ENCODE measurements around the gene LIMK1. TPM values are rescaled to one million over a fixed set of nuclear protein-coding genes. Genes with fewer than 3 reads are reported as not detected.

The LIMK1 gene
- total RNA-seq, 1 donor from 2014 or later: 3.7 TPM

- ATAC-seq: no peak
Measured at GRCh38 chr7:74082770-74083116, 861 bp upstream of the LIMK1 start.

GRCh38 chr7:74083928-74084721 is 521 bp downstream of the LIMK1 start:
- no peak for DNase-seq (ENCODE audit: low spot score)
- ATAC-seq: peak; percentile 39

More at GRCh38 chr7:74082770-74083116, 861 bp upstream of the LIMK1 start:
- DNase-seq (ENCODE audit: low spot score): no peak

- DNase-seq (ENCODE audit: low spot score): no peak
- no peak for ATAC-seq
Measured at GRCh38 chr7:74084722-74085578, 1.3 kb downstream of the LIMK1 start.

GRCh38 chr7:74087791-74088453 is 4.3 kb downstream of the LIMK1 start:
- ATAC-seq (no peak), DNase-seq (ENCODE audit: low spot score) (no peak)

GRCh38 chr7:74092321-74092963 is 8.8 kb downstream of the LIMK1 start:
- ATAC-seq (peak; percentile 56), DNase-seq (ENCODE audit: low spot score) (no peak)

- ATAC-seq (peak; percentile 52), DNase-seq (ENCODE audit: low spot score) (no peak)
Measured at GRCh38 chr7:74092964-74093471, 9.4 kb downstream of the LIMK1 start.

GRCh38 chr7:74093671-74094223 is 10.1 kb downstream of the LIMK1 start:
- no peak for DNase-seq (ENCODE audit: low spot score)
- ATAC-seq: no peak

- DNase-seq (ENCODE audit: low spot score) (no peak), ATAC-seq (peak; percentile 52)
Measured at GRCh38 chr7:74094224-74095101, 10.9 kb downstream of the LIMK1 start.

GRCh38 chr7:74095135-74095534 is 11.5 kb downstream of the LIMK1 start:
- ATAC-seq (no peak), DNase-seq (ENCODE audit: low spot score) (no peak)

GRCh38 chr7:74097937-74098614 is 14.5 kb downstream of the LIMK1 start:
- DNase-seq (ENCODE audit: low spot score) (no peak), ATAC-seq (no peak)

GRCh38 chr7:74099031-74099430 is 15.4 kb downstream of the LIMK1 start:
- DNase-seq (ENCODE audit: low spot score) (no peak), ATAC-seq (no peak)

- DNase-seq (ENCODE audit: low spot score) (no peak), ATAC-seq (no peak)
Measured at GRCh38 chr7:74101061-74101681, 17.6 kb downstream of the LIMK1 start.

GRCh38 chr7:74103219-74103772 is 19.7 kb downstream of the LIMK1 start:
- ATAC-seq (no peak), DNase-seq (ENCODE audit: low spot score) (no peak)

- DNase-seq (ENCODE audit: low spot score) (no peak), ATAC-seq (no peak)
Measured at GRCh38 chr7:74104702-74105101, 21.1 kb downstream of the LIMK1 start.

- DNase-seq (ENCODE audit: low spot score) (no peak), ATAC-seq (no peak)
Measured at GRCh38 chr7:74105992-74106391, 22.4 kb downstream of the LIMK1 start.

- ATAC-seq (no peak), DNase-seq (ENCODE audit: low spot score) (no peak)
Measured at GRCh38 chr7:74106846-74107245, 23.2 kb downstream of the LIMK1 start.

- DNase-seq (ENCODE audit: low spot score): no peak
- no peak for ATAC-seq
Measured at GRCh38 chr7:74115326-74115725, 31.7 kb downstream of the LIMK1 start.

- ATAC-seq (no peak), DNase-seq (ENCODE audit: low spot score) (no peak)
Measured at GRCh38 chr7:74116356-74116755, 32.8 kb downstream of the LIMK1 start.

All from left lobe of liver (tissue), 2 donors.